Loucy (cell line): ENCODE measurements around the gene DNAH14.

Experiments
- EZH2phosphoT487 ChIP-seq: fragments of 200-600 bp; IDR thresholded peaks from 2 replicates; pipeline ENCODE4 v1.6.1; 2018; ENCODE audit warnings: antibody characterized with exemption, mild to moderate bottlenecking, moderate library complexity, borderline replicate concordance
- TF ChIP-seq, protein P1 (sequence below): fragments of 200-600 bp; sonication (generic); conservative IDR thresholded peaks from 2 replicates; pipeline ENCODE4 v1.5.1; 2014; ENCODE audit warnings: mild to moderate bottlenecking, antibody characterized with exemption, low read length

DNA sequence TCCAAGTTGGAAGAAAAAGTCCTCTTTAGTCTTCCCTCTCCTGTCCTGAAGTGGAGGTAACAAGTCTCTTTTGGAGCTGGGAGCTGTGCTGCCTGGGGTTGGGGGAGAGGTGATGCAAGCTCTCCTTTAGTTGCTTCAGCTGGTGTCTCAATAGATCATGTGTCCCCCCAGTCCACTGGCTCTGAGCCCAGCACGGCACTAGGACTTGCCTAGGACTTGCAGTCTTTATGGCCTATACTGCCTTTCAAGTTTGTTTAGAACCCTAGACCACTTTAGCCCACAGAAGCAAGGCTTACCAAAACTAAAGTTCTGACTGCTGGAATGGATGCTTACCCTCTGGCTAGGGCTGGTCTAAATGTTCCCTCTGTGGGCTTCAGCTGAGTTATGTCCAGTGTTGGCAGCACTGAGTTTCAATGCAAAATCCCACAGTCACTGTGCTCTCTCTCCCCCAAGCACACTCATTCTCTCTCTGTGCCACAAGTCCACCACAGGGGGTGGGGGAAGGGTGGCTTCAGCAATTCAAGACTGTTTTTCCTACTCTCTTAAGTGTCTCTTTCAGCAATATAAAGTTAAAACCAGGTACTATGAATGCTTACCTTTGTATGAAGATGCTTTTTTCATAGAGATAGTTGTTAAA is 185.0 kb downstream of the DNAH14 start:
- TF ChIP-seq, protein P1, sequence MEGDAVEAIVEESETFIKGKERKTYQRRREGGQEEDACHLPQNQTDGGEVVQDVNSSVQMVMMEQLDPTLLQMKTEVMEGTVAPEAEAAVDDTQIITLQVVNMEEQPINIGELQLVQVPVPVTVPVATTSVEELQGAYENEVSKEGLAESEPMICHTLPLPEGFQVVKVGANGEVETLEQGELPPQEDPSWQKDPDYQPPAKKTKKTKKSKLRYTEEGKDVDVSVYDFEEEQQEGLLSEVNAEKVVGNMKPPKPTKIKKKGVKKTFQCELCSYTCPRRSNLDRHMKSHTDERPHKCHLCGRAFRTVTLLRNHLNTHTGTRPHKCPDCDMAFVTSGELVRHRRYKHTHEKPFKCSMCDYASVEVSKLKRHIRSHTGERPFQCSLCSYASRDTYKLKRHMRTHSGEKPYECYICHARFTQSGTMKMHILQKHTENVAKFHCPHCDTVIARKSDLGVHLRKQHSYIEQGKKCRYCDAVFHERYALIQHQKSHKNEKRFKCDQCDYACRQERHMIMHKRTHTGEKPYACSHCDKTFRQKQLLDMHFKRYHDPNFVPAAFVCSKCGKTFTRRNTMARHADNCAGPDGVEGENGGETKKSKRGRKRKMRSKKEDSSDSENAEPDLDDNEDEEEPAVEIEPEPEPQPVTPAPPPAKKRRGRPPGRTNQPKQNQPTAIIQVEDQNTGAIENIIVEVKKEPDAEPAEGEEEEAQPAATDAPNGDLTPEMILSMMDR, result no peak
- no peak for TF ChIP-seq EZH2phosphoT487
